Calu3 (cell line): ENCODE results near the gene SLBP. TPM values are rescaled to one million over a fixed set of nuclear protein-coding genes. Genes with fewer than 3 reads are reported as not detected.

Source experiments
- BruUV-seq: library from RNA; stranded (reverse); fragments of 400-500 nt; replicated peaks from 2 replicates; lab custom pipeline; 2021; lab: Mats Ljungman, UMichigan
- CTCF ChIA-PET: fragments of 300-600 bp; sonication (Branson Sonifier 250); formaldehyde crosslinking; loops from one replicate; lab custom pipeline; 2022; ENCODE audit warnings: antibody characterized with exemption; lab: Charles Lee
- DNase-seq: peaks from one replicate; pipeline ENCODE4 v3.0.0; 2022
- H3K27ac Mint-ChIP-seq: one replicate; pipeline ENCODE4 v1.8.0; 2022; ENCODE audit warnings: mixed read lengths; ENCODE audit not compliant: unreplicated experiment
- H3K27me3 Mint-ChIP-seq: one replicate; pipeline ENCODE4 v1.8.0; 2022; ENCODE audit warnings: mixed read lengths; ENCODE audit not compliant: unreplicated experiment
- H3K36me3 Mint-ChIP-seq: one replicate; pipeline ENCODE4 v1.8.0; 2022; ENCODE audit warnings: mild to moderate bottlenecking, moderate library complexity, mixed read lengths; ENCODE audit not compliant: insufficient read depth, unreplicated experiment
- H3K4me1 Mint-ChIP-seq: one replicate; pipeline ENCODE4 v1.8.0; 2022; ENCODE audit warnings: mild to moderate bottlenecking, low read depth, mixed read lengths; ENCODE audit not compliant: unreplicated experiment
- H3K4me3 Mint-ChIP-seq: one replicate; pipeline ENCODE4 v1.8.0; 2022; ENCODE audit warnings: mild to moderate bottlenecking, low read depth, moderate library complexity, mixed read lengths; ENCODE audit not compliant: unreplicated experiment
- H3K9me3 Mint-ChIP-seq: one replicate; pipeline ENCODE4 v1.8.0; 2022; ENCODE audit warnings: low read depth, mixed read lengths; ENCODE audit not compliant: unreplicated experiment
- intact Hi-C: fragments of 100-400 bp; cut with micrococcal nuclease; formaldehyde crosslinking; loops from one replicate; pipeline ENCODE4 v1.10.0; 2022; ENCODE audit not compliant: unreplicated experiment
- total RNA-seq: library from RNA; stranded (reverse); gene quantifications from 2 replicates; pipeline ENCODE4 v1.2.3, GENCODE V29; 2022
- TF ChIP-seq, protein P1 (sequence below): fragments of 200-600 bp; IDR thresholded peaks from one replicate; pipeline ENCODE4 v1.8.0; 2022; ENCODE audit warnings: antibody characterized with exemption; ENCODE audit not compliant: unreplicated experiment

SLBP gene
- total RNA-seq, 1 experiment from 2014 or later = 46.1 TPM

GRCh38 chr4:1678244-1678643 is 33.9 kb downstream of the SLBP start:
- TF ChIP-seq, protein P1, sequence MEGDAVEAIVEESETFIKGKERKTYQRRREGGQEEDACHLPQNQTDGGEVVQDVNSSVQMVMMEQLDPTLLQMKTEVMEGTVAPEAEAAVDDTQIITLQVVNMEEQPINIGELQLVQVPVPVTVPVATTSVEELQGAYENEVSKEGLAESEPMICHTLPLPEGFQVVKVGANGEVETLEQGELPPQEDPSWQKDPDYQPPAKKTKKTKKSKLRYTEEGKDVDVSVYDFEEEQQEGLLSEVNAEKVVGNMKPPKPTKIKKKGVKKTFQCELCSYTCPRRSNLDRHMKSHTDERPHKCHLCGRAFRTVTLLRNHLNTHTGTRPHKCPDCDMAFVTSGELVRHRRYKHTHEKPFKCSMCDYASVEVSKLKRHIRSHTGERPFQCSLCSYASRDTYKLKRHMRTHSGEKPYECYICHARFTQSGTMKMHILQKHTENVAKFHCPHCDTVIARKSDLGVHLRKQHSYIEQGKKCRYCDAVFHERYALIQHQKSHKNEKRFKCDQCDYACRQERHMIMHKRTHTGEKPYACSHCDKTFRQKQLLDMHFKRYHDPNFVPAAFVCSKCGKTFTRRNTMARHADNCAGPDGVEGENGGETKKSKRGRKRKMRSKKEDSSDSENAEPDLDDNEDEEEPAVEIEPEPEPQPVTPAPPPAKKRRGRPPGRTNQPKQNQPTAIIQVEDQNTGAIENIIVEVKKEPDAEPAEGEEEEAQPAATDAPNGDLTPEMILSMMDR = no peak
- H3K9me3 Mint-ChIP-seq = no peaks in the 10 kb centered on the region

DNA sequence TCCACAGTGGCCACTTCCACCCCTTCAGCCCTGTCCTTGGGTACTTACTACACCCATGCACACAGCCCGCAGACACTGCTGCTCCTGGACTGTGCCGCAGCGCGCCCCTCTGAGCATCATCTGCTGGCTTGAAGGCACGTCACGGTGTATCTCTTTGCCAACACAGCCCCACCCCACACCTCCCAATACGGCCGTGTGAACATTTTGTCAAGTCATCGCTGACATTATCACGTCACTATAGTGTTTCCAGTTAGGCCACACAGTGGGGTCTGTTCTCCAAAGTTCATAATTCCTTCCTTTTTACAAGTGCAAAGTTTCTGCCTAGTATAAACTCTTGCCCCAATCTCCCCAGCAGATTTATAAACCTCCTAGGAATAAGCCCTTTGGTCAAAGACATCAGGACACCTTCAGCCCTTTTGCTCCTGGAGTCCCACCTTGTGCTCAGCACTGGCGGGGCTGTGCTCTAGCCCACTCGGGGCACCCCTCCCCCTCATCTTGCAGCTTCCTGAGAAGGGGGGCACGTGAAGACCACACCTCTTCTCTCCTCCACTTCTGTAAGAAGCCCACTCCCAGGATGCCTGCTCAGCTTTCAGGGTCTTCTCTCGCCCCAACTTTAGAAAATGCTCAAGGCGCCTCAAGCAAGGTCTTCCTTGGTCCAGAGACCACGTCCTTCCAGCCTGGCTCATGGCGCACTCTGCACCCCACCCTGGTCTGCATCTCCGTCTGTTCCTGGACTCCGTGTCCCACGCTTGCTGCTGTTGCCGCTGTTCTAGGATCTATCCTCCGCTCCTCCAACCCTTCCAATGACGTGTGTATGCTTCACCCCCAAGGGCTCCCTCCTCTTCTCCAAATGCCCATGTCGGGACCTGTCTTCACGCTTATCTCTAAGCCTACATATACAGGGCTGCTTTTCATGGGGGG is 35.3 kb downstream of the SLBP start:
- H3K4me1 Mint-ChIP-seq = no peaks in the 10 kb centered on the region
- H3K27ac Mint-ChIP-seq = no peak overlapping the region
- CTCF ChIA-PET = no interaction called here
- no peak overlapping the region for H3K4me3 Mint-ChIP-seq
- BruUV-seq = no TSS peak
- TF ChIP-seq, protein P1 = no peak
- DNase-seq = no peak
- H3K36me3 Mint-ChIP-seq = no peaks in the 10 kb centered on the region
- H3K27me3 Mint-ChIP-seq = no peaks in the 10 kb centered on the region
- no peaks in the 10 kb centered on the region for H3K9me3 Mint-ChIP-seq
- intact Hi-C loops = no loop called here

More at GRCh38 chr4:1678244-1678643, 33.9 kb downstream of the SLBP start:
- Mint-ChIP-seq H3K4me3 (no peak overlapping the region), H3K27me3 (no peaks in the 10 kb centered on the region), H3K36me3 (peaks cover 8% of the 10 kb centered on the region), H3K27ac (no peak overlapping the region), H3K4me1 (peaks cover 8% of the 10 kb centered on the region)
- no peak for DNase-seq
- intact Hi-C loops = no loop called here
- no TSS peak for BruUV-seq
- CTCF ChIA-PET = no interaction called here

- no TSS peak for BruUV-seq
- no peak for DNase-seq
- intact Hi-C loops = no loop called here
- CTCF ChIA-PET = interaction anchor here (0.6 kb wide), 1 partner anchor 661 kb away, joined by 5 read pairs; no protein-coding TSS in a partner anchor
- Mint-ChIP-seq H3K9me3 (no peaks in the 10 kb centered on the region), H3K36me3 (no peaks in the 10 kb centered on the region), H3K27ac (no peak overlapping the region), H3K4me3 (no peak overlapping the region), H3K27me3 (no peaks in the 10 kb centered on the region), H3K4me1 (no peaks in the 10 kb centered on the region)
- TF ChIP-seq, protein P1 = no peak
These were observed 36.3 kb downstream of the SLBP start for GRCh38 chr4:1675802-1676137.

GRCh38 chr4:1675136-1675801 is 36.9 kb downstream of the SLBP start:
- BruUV-seq = no TSS peak
- H3K27me3 Mint-ChIP-seq = no peaks in the 10 kb centered on the region
- CTCF ChIA-PET = interaction anchor here (0.6 kb wide), 1 partner anchor 662 kb away, joined by 5 read pairs; no protein-coding TSS in a partner anchor
- H3K36me3 Mint-ChIP-seq = no peaks in the 10 kb centered on the region
- H3K4me3 Mint-ChIP-seq = no peak overlapping the region
- H3K27ac Mint-ChIP-seq = no peak overlapping the region
- TF ChIP-seq, protein P1 = no peak
- intact Hi-C loops = no loop called here
- H3K9me3 Mint-ChIP-seq = no peaks in the 10 kb centered on the region
- no peak for DNase-seq
- H3K4me1 Mint-ChIP-seq = no peaks in the 10 kb centered on the region
